GM21825 (cell line): ENCODE data around the gene DISC1.

Source experiments
- ATAC-seq: cut with Tn5 transposase; IDR thresholded peaks from one replicate; pipeline ENCODE4 v1.9.1; 2021; ENCODE audit warnings: mild to moderate bottlenecking, moderate library complexity; ENCODE audit not compliant: unreplicated experiment

The DISC1 gene

GRCh38 chr1:231694075-231694431, 67.5 kb downstream of the DISC1 start:
- no peak for ATAC-seq

GRCh38 chr1:231694465-231695077, 68.0 kb downstream of the DISC1 start:
- no peak for ATAC-seq

GRCh38 chr1:231695439-231696255, 69.1 kb downstream of the DISC1 start:
- no peak for ATAC-seq

GRCh38 chr1:231699784-231700183, 73.2 kb downstream of the DISC1 start:
- no peak for ATAC-seq

- no peak for ATAC-seq
Observed at GRCh38 chr1:231701306-231701705, 74.7 kb downstream of the DISC1 start.

GRCh38 chr1:231702331-231702730, 75.7 kb downstream of the DISC1 start:
- ATAC-seq = no peak

- ATAC-seq = no peak
Observed at GRCh38 chr1:231702804-231703203, 76.2 kb downstream of the DISC1 start.

- no peak for ATAC-seq
Observed at GRCh38 chr1:231705806-231706760, 79.5 kb downstream of the DISC1 start.

- ATAC-seq = no peak
Observed at GRCh38 chr1:231706934-231707333, 80.3 kb downstream of the DISC1 start.

- no peak for ATAC-seq
Observed at GRCh38 chr1:231707407-231707806, 80.8 kb downstream of the DISC1 start.

- ATAC-seq = no peak
Observed at GRCh38 chr1:231708394-231708793, 81.8 kb downstream of the DISC1 start.

- no peak for ATAC-seq
Observed at GRCh38 chr1:231714440-231714839, 87.8 kb downstream of the DISC1 start.

GRCh38 chr1:231715816-231716722, 89.5 kb downstream of the DISC1 start:
- ATAC-seq = no peak

GRCh38 chr1:231716879-231717278, 90.3 kb downstream of the DISC1 start:
- no peak for ATAC-seq

GRCh38 chr1:231719485-231720183, 93.0 kb downstream of the DISC1 start:
- ATAC-seq = no peak

- ATAC-seq = no peak
Observed at GRCh38 chr1:231720652-231721325, 94.2 kb downstream of the DISC1 start.

GRCh38 chr1:231721436-231721835, 94.8 kb downstream of the DISC1 start:
- no peak for ATAC-seq

GRCh38 chr1:231722356-231722755, 95.8 kb downstream of the DISC1 start:
- no peak for ATAC-seq

- no peak for ATAC-seq
Observed at GRCh38 chr1:231723146-231723545, 96.6 kb downstream of the DISC1 start.
